ENCODE measurements around the gene FZR1.

FZR1 gene

DNA sequence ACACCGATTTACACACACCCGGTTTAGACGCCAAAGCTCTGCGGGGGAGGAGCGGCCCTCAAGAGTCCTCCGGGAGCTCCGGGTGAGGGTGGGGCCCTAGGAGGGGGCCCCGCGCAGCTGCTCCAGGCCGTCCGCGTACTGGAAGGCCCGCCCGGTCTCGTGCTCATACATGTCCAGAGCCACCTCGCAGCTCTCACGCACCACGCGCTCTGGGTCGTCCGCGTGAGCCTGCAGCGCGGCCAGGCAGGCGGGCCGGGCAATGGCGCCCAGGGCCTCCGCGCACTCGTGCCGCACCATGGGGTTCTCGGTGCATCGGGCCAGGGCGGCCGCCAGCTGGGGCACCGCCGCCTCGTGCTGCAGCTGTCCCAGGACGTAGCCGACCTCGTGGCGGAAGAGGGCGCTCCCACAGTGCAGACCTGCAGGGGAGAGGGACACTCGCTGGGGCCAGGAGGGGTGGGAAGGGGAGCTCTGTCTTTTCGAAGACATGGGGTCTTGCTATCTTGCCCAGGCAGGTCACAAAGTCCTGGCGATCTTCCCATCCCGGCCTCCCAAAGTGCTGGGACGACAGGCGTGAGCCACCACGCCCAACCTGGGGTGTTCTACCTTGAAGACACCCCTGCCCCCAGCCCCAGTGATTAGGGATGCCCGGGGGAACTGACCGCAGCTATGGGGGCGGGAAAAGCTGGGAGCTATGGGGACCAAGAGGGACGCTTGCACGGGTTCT lies 14.6 kb upstream of the FZR1 start:
- DNase-seq (ENCODE audit: low read depth) = no peak
- TF ChIP-seq, protein P1, sequence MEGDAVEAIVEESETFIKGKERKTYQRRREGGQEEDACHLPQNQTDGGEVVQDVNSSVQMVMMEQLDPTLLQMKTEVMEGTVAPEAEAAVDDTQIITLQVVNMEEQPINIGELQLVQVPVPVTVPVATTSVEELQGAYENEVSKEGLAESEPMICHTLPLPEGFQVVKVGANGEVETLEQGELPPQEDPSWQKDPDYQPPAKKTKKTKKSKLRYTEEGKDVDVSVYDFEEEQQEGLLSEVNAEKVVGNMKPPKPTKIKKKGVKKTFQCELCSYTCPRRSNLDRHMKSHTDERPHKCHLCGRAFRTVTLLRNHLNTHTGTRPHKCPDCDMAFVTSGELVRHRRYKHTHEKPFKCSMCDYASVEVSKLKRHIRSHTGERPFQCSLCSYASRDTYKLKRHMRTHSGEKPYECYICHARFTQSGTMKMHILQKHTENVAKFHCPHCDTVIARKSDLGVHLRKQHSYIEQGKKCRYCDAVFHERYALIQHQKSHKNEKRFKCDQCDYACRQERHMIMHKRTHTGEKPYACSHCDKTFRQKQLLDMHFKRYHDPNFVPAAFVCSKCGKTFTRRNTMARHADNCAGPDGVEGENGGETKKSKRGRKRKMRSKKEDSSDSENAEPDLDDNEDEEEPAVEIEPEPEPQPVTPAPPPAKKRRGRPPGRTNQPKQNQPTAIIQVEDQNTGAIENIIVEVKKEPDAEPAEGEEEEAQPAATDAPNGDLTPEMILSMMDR (conservative IDR thresholded peaks at IDR 0.05; ENCODE audit: control insufficient read depth, insufficient read depth, low read depth, low read length) = no peak
- H3K4me3 ChIP-seq (ENCODE audit: control insufficient read depth, low read depth, low read length) = no peak overlapping the region

DNA sequence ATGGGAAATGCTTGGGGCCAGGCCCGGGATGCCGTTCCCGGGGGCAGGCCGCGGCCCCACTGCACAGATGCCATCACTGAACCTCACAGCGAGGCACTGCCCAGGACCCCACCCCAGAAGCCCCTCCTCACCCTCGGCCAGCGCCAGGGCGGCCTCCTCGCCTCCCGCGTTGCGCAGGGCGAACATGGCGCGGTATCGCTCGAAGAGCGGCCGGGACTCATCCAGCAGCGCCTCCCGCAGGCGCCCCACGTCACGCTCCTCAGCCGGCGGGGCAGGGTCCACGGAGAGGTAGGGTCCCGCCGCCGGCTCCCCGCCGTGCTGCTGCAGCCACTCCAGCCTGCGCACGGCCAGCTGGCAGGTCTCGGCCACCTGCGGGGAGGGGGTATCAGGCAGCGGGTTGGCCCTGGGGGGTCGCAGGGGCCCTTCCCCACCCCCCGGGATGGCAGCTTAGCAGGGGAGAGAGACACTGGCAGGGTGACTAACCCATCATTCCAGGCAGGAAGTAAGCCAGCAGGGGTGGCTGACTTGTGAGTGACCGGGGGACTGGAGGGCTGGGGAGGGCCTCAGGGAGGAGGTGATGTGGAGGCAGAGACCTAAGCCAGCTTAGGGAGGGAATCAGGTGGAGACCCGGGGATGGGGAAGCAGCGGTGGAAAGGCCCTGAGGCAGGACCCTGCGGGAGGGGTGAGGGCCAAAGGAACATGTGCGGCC lies 13.8 kb upstream of the FZR1 start:
- no peak overlapping the region for H3K4me3 ChIP-seq (ENCODE audit: control insufficient read depth, low read depth, low read length)
- TF ChIP-seq, protein P1 (conservative IDR thresholded peaks at IDR 0.05; ENCODE audit: control insufficient read depth, insufficient read depth, low read depth, low read length) = no peak
- no peak for DNase-seq (ENCODE audit: low read depth)

DNA sequence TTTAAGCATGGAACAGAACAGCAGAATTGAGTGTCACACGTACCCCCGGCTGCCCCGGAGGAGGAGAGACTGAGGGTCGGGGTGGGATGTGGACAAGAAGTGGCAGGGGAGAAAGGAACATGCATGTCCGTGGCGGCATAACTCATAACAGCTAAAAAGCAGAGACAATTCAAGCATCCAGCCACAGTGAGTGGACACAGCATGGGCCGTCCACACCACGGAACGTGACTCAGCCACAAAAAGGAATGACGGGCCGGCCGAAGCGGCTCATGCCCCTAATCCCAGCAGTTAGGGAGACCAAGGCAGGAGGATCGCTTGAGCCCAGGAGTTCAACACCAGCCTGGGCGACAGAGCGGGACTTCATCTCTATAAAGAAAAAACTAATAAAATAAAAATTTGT lies 13.2 kb upstream of the FZR1 start:
- no peak for DNase-seq (ENCODE audit: low read depth)
- TF ChIP-seq, protein P1 (conservative IDR thresholded peaks at IDR 0.05; ENCODE audit: control insufficient read depth, insufficient read depth, low read depth, low read length) = no peak
- no peak overlapping the region for H3K4me3 ChIP-seq (ENCODE audit: control insufficient read depth, low read depth, low read length)

DNA sequence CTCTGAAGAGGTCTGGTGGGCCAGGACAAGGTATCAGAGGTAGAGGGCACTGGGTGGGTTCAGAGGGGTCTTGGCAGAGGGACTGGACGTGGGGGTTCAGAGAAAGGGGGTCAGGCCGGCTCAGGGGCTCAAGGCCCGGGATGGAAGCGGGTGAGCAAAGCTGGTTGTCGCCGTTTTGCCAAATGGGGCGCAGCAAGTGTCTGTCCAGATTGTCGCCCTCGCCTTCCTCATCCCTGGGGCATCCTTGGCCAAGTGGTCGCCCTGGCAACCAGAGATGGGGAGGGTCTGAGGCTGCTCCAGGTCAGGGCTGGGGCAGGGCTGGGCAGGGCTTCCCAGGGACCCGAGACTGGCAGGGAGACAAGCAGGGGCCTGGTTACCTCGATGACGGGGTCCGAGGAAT lies 12.5 kb upstream of the FZR1 start:
- no peak for DNase-seq (ENCODE audit: low read depth)
- H3K4me3 ChIP-seq (ENCODE audit: control insufficient read depth, low read depth, low read length) = no peak overlapping the region
- TF ChIP-seq, protein P1 (conservative IDR thresholded peaks at IDR 0.05; ENCODE audit: control insufficient read depth, insufficient read depth, low read depth, low read length) = no peak

DNA sequence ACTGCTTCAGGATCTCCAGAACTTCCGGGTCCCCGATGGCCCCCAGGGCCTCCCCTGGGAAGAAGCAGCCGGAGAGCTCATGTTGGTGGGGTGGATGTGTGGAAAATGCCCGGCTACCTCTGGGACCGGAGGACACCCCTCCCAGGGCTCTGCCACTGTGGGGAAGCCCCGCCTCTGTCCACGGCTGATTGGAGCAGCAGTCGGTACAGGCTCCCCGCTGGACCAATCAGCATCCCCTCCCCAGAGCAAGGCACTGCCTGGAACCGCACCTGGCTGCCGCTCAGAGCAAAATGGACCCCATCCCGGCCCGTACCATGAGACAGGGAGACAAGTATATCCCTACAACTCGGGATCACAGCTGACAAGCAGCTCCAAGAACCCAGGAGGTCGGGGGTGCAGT lies 12.1 kb upstream of the FZR1 start:
- TF ChIP-seq, protein P1 (conservative IDR thresholded peaks at IDR 0.05; ENCODE audit: control insufficient read depth, insufficient read depth, low read depth, low read length) = no peak
- no peak for DNase-seq (ENCODE audit: low read depth)
- no peak overlapping the region for H3K4me3 ChIP-seq (ENCODE audit: control insufficient read depth, low read depth, low read length)

DNA sequence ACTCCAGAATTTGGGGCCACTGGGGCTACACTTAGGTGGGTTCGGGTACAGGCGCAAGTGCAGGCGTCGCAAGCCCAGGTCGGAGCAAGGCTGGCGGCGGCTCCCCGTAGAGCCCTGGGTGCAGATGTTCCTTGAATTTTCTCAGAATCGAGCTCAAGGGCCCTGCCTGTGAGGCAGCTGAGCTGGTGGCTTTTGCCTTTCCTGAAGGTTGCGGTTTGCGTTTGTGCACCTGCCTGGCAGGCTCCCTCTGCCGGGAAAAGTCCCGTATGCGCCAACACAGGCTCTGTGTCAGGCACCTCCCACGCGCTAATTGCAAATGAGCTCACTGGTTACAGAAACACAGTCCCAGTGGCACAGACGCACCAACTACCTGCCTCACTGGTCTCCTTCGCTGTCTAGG lies 11.6 kb upstream of the FZR1 start:
- DNase-seq (ENCODE audit: low read depth) = no peak
- TF ChIP-seq, protein P1 (conservative IDR thresholded peaks at IDR 0.05; ENCODE audit: control insufficient read depth, insufficient read depth, low read depth, low read length) = no peak
- H3K4me3 ChIP-seq (ENCODE audit: control insufficient read depth, low read depth, low read length) = no peak overlapping the region

Measured in fibroblast of mammary gland (primary cell).